ENCODE measurements around the gene SLC7A6.

SLC7A6 gene

GRCh38 chr16:68235108-68235886, 29.0 kb upstream of the SLC7A6 start (continued):
- TF ChIP-seq PATZ1 (CRISPR knock-in tag; IDR thresholded peaks at IDR 0.05; ENCODE audit: borderline replicate concordance) (no peak), ISL1 (CRISPR knock-in tag; IDR thresholded peaks at IDR 0.05) (no peak), POU6F1 (CRISPR knock-in tag; IDR thresholded peaks at IDR 0.05; ENCODE audit: borderline replicate concordance, low read depth) (no peak), OSR1 (CRISPR knock-in tag; IDR thresholded peaks at IDR 0.05) (no peak)

- TF ChIP-seq CSRNP3 (CRISPR knock-in tag; IDR thresholded peaks at IDR 0.05) (no peak), RARB (CRISPR knock-in tag; IDR thresholded peaks at IDR 0.05) (no peak), PPARA (CRISPR knock-in tag; IDR thresholded peaks at IDR 0.05; ENCODE audit: borderline replicate concordance) (no peak), ARNTL (CRISPR knock-in tag; IDR thresholded peaks at IDR 0.05; ENCODE audit: borderline replicate concordance, low read depth) (no peak), PATZ1 (CRISPR knock-in tag; IDR thresholded peaks at IDR 0.05; ENCODE audit: borderline replicate concordance) (no peak), CREB5 (CRISPR knock-in tag; IDR thresholded peaks at IDR 0.05; ENCODE audit: low read depth) (no peak), ZNF8 (CRISPR knock-in tag; IDR thresholded peaks at IDR 0.05) (no peak), ZC3H10 (CRISPR knock-in tag; IDR thresholded peaks at IDR 0.05) (no peak)
- no peak for ATAC-seq
Measured at GRCh38 chr16:68235887-68236136, 28.5 kb upstream of the SLC7A6 start, which contains the start of gene ESRP2. Gene ESRP2, minus strand, starts transcription at chr16:68236127. Its CDS starts 82 bp downstream, at chr16:68236045.

- ATAC-seq: no peak
Measured at GRCh38 chr16:68236137-68236825, 28.0 kb upstream of the SLC7A6 start.

More at GRCh38 chr16:68236137-68236825, 28.0 kb upstream of the SLC7A6 start:
- TF ChIP-seq TCF4 (CRISPR knock-in tag; IDR thresholded peaks at IDR 0.05; ENCODE audit: borderline replicate concordance) (no peak), GLIS3 (CRISPR knock-in tag; IDR thresholded peaks at IDR 0.05) (no peak), PATZ1 (CRISPR knock-in tag; IDR thresholded peaks at IDR 0.05; ENCODE audit: borderline replicate concordance) (no peak), ZFP3 (CRISPR knock-in tag; IDR thresholded peaks at IDR 0.05) (no peak), ZNF565 (CRISPR knock-in tag; conservative IDR thresholded peaks at IDR 0.05; ENCODE audit: low read depth) (no peak), RARB (CRISPR knock-in tag; IDR thresholded peaks at IDR 0.05) (no peak), ESRRG (CRISPR knock-in tag; IDR thresholded peaks at IDR 0.05) (no peak), TSHZ2 (CRISPR knock-in tag; IDR thresholded peaks at IDR 0.05) (no peak), OSR1 (CRISPR knock-in tag; IDR thresholded peaks at IDR 0.05) (no peak), POU6F1 (CRISPR knock-in tag; IDR thresholded peaks at IDR 0.05; ENCODE audit: borderline replicate concordance, low read depth) (no peak), ISL1 (CRISPR knock-in tag; IDR thresholded peaks at IDR 0.05) (no peak), PPARA (CRISPR knock-in tag; IDR thresholded peaks at IDR 0.05; ENCODE audit: borderline replicate concordance) (no peak), ZNF8 (CRISPR knock-in tag; IDR thresholded peaks at IDR 0.05) (no peak), TOX (CRISPR knock-in tag; IDR thresholded peaks at IDR 0.05; ENCODE audit: borderline replicate concordance) (no peak), ZFP30 (CRISPR knock-in tag; IDR thresholded peaks at IDR 0.05) (no peak), CSDC2 (CRISPR knock-in tag; IDR thresholded peaks at IDR 0.05) (no peak), ARNTL (CRISPR knock-in tag; IDR thresholded peaks at IDR 0.05; ENCODE audit: borderline replicate concordance, low read depth) (no peak)

Data from SK-N-SH treated with all-trans-retinoic acid at 6 μM for 48 hours (cell line).